KMS-11 (cell line): Measurements from ENCODE around the gene GGT6.

Experiments used
- H2AFZ ChIP-seq: fragments of 200-600 bp; sonication (generic); 2 replicates; pipeline ENCODE4 v1.6.1; 2016; ENCODE audit warnings: antibody characterized with exemption, mixed run types, low read depth
- H3K27ac ChIP-seq: fragments of 200-600 bp; sonication (generic); 2 replicates; pipeline ENCODE4 v1.6.1; 2016; ENCODE audit warnings: mild to moderate bottlenecking, mixed run types
- H3K27me3 ChIP-seq: fragments of 200-600 bp; sonication (generic); 2 replicates; pipeline ENCODE4 v1.6.1; 2017; ENCODE audit warnings: mild to moderate bottlenecking, low read depth, mixed run types, moderate library complexity; ENCODE audit not compliant: insufficient read depth
- H3K36me3 ChIP-seq: fragments of 200-600 bp; sonication (generic); 2 replicates; pipeline ENCODE4 v1.6.1; 2017; ENCODE audit warnings: mild to moderate bottlenecking, mixed run types; ENCODE audit not compliant: insufficient read depth
- H3K4me1 ChIP-seq: fragments of 200-600 bp; sonication (generic); 2 replicates; pipeline ENCODE4 v1.6.1; 2016; ENCODE audit warnings: mild to moderate bottlenecking, low read depth, mixed run types; ENCODE audit not compliant: poor library complexity, severe bottlenecking
- H3K4me2 ChIP-seq: fragments of 200-600 bp; sonication (generic); 2 replicates; pipeline ENCODE4 v1.7.0; 2016; ENCODE audit warnings: mild to moderate bottlenecking, mixed run types
- H3K4me3 ChIP-seq: fragments of 200-600 bp; sonication (generic); IDR thresholded peaks from 2 replicates; pipeline ENCODE4 v1.6.1; 2017; ENCODE audit warnings: low read depth, low read length, mixed read lengths; ENCODE audit not compliant: insufficient read depth
- H3K79me2 ChIP-seq: fragments of 200-600 bp; sonication (generic); 2 replicates; pipeline ENCODE4 v1.6.1; 2016; ENCODE audit warnings: low read depth, mixed run types; ENCODE audit not compliant: insufficient read depth
- H3K9ac ChIP-seq: fragments of 200-600 bp; sonication (generic); 2 replicates; pipeline ENCODE4 v1.6.1; 2016; ENCODE audit warnings: mild to moderate bottlenecking, mixed run types
- H4K20me1 ChIP-seq: fragments of 200-600 bp; sonication (generic); 2 replicates; pipeline ENCODE4 v1.6.1; 2016; ENCODE audit warnings: mild to moderate bottlenecking, mixed run types; ENCODE audit not compliant: insufficient read depth
- CTCF ChIP-seq: fragments of 200-600 bp; sonication (generic); conservative IDR thresholded peaks from 2 replicates; pipeline ENCODE4 v1.6.1; 2017; ENCODE audit warnings: low read depth, mild to moderate bottlenecking, antibody characterized with exemption, low read length, moderate library complexity, mixed read lengths

Gene GGT6

GRCh38 chr17:4602041-4602440, 41.7 kb upstream of the GGT6 start:
- H3K4me3 ChIP-seq: no peak overlapping the region
- no peaks in the 10 kb centered on the region for H3K4me1 ChIP-seq
- no peak overlapping the region for H3K4me2 ChIP-seq
- H2AFZ ChIP-seq: no peak overlapping the region
- peaks cover 26% of the 10 kb centered on the region; the same call in 1 of the 2 replicates for H3K27me3 ChIP-seq
- H4K20me1 ChIP-seq: no peaks in the 10 kb centered on the region
- H3K36me3 ChIP-seq: no peaks in the 10 kb centered on the region
- H3K79me2 ChIP-seq: no peaks in the 10 kb centered on the region
- no peak overlapping the region for H3K27ac ChIP-seq
- no peak overlapping the region for H3K9ac ChIP-seq
- no peak for TF ChIP-seq CTCF

GRCh38 chr17:4601326-4601725, 40.9 kb upstream of the GGT6 start:
- Histone ChIP-seq H3K4me3 (no peak overlapping the region), H2AFZ (no peak overlapping the region), H3K4me2 (no peak overlapping the region), H3K9ac (no peak overlapping the region), H3K36me3 (no peaks in the 10 kb centered on the region), H3K4me1 (no peaks in the 10 kb centered on the region), H4K20me1 (no peaks in the 10 kb centered on the region), H3K27me3 (peaks cover 28% of the 10 kb centered on the region; the same call in 1 of the 2 replicates), H3K27ac (no peak overlapping the region), H3K79me2 (no peaks in the 10 kb centered on the region)
- TF ChIP-seq CTCF: no peak

GRCh38 chr17:4600563-4600962, 40.2 kb upstream of the GGT6 start:
- Histone ChIP-seq H3K27ac (no peak overlapping the region), H3K4me2 (no peak overlapping the region), H3K4me3 (no peak overlapping the region)

GRCh38 chr17:4599505-4600281, 39.3 kb upstream of the GGT6 start:
- Histone ChIP-seq H2AFZ (no peak overlapping the region), H4K20me1 (no peaks in the 10 kb centered on the region)

More at GRCh38 chr17:4600563-4600962, 40.2 kb upstream of the GGT6 start:
- H3K4me1 ChIP-seq: no peaks in the 10 kb centered on the region
- H2AFZ ChIP-seq: no peak overlapping the region
- no peak for TF ChIP-seq CTCF
- H3K27me3 ChIP-seq: peaks cover 29% of the 10 kb centered on the region; the same call in 1 of the 2 replicates
- no peaks in the 10 kb centered on the region for H3K79me2 ChIP-seq
- H4K20me1 ChIP-seq: no peaks in the 10 kb centered on the region
- H3K36me3 ChIP-seq: no peaks in the 10 kb centered on the region
- H3K9ac ChIP-seq: no peak overlapping the region

More at GRCh38 chr17:4599505-4600281, 39.3 kb upstream of the GGT6 start:
- no peak for TF ChIP-seq CTCF
- Histone ChIP-seq H3K79me2 (no peaks in the 10 kb centered on the region), H3K27ac (no peak overlapping the region), H3K27me3 (peaks cover 32% of the 10 kb centered on the region; the same call in 1 of the 2 replicates), H3K4me2 (no peak overlapping the region), H3K36me3 (no peaks in the 10 kb centered on the region), H3K9ac (no peak overlapping the region), H3K4me1 (no peaks in the 10 kb centered on the region), H3K4me3 (no peak overlapping the region)
